HG02981 (cell line): ENCODE data around the gene PRM3.

Source experiments
- ATAC-seq: cut with Tn5 transposase; IDR thresholded peaks from one replicate; pipeline ENCODE4 v1.9.1; 2021; ENCODE audit warnings: mild to moderate bottlenecking, moderate library complexity; ENCODE audit not compliant: unreplicated experiment

The PRM3 gene, protein sequence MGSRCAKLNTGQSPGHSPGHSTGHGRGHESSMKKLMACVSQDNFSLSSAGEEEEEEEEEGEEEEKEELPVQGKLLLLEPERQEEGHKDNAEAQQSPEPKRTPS

DNA sequence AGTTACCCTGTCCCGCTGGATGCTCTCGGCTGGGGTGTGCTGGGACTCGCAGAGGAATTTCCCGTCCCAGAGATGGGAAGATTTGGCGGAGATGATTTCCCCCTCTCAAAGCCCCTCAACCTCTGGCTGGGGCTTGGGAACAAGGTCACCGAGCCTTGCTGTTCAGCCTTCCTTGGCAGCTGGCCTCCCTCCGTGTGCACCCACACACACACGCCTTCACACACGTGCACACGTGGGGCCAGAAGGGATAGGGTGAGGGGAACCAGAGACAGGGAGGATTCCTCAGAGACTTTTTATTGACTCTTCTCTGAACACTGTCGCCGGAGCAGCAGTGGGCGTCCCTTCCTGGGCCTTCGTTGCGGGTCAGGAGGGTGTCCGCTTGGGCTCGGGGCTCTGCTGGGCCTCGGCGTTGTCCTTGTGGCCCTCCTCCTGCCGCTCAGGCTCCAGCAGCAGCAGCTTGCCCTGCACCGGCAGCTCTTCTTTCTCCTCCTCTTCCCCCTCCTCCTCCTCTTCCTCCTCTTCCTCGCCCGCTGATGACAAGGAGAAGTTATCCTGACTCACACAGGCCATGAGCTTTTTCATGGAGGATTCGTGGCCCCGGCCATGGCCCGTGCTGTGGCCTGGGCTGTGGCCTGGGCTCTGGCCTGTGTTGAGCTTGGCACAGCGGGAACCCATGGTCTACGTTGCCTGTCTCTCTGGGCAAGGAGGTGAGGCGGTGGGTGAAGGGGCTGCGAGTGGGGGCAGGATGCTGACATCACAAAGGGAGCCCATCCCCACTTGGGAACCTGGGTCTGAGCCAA is at the start of gene PRM3:
Gene PRM3 (minus strand): TSS at position 709 of the 800 bp plus-strand sequence. CDS start 34 bp downstream, at position 675.
- ATAC-seq = no peak

DNA sequence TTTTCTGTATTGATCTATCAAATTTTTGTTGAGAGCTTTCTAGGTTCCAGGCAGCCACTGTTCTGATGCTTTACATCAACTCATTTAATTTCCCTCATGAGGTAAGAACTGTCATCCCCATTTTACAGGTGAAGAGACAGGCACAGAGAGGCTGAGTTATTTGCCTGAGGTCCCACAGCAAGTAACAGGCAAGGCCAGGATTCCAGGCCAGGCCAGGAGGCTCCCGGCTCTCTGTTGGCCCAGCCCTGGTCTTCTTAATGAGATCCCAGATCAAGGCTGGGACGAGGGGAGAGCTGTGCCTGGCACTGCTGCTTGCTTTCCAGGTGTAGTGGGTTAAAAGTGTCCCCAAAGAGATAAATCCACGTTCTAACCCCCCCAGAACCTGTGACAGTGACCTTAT is 49.4 kb upstream of the PRM3 start:
- ATAC-seq = no peak

DNA sequence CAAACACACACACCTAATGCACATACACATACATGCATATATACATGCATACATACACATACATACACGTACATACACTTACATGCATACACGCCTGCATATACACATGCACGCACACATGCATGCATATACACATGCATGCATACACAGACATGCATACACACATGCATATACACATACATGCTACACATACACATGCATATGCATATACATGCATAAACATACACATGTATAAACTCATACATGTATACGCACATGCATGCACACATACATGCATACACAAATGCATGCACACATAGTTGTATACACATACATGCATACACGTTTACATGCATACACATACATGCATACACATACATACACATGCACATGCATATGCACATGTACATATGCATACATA is 48.2 kb upstream of the PRM3 start:
- ATAC-seq = no peak

DNA sequence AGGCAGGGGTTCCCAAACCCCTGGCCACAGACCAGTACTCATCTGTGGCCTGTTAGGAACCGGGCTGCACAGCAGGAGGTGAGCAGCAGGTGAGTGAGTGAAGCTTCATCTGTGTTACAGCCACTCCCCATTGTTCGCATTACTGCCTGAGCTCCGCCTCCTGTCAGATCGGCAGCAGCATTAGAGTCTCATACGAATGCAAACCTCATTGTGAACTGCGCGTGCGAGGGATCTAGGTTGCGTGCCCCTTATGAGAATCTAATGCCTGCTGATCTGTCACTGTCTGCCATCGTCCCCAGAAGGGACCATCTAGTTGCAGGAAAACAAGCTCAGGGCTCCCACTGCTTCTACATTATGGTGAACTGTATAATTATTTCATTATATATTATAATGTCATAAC is 46.7 kb upstream of the PRM3 start:
- ATAC-seq = no peak

DNA sequence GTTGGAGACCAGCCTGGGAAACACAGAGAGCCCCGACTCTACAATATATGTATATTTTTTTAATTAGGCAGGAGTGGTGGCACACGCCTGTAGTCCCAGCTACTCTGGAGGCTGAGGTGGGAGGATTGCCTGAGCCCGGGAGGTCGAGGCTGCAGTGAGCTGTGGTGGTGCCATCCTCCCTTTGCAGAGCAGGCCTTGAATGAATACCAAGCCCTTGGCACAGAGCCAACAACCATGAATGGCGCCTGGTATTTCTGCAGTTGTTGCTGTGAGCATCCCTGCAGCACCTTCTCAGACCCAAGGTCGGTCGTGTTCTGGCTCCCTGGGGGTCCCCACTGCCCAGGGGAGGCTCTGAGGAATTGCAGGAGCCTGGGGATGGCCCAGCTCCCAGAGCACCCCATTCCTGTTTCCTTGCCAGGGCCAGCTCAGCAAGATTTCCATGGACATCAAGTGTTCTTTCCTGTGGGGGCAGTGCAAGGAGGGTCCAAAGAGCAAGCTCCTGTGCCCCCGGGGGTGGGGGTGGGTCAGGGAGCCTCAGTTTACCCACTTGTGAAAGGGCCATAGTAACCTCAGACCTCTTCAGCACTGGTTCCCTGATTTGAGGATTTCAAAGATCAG is 46.2 kb upstream of the PRM3 start:
- ATAC-seq = no peak

DNA sequence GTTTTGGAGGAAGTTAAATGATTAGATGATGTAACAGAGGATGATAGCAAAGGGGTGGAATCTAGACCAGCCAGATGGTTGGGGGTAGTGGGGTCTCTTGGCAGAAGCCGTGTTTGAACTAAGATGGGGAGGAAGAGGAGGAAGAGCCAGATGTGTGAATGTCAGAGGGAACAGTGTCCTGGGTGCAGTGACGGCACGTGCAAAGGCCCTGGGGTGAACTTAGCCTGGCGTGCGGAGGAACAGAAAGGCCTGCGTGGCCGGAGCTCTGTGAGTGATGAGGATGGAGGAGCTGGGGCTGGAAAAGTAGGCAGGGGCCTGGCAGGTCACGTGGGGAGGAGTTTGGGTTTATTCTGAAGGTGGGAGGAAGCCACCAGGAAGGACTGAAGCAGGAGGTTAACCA is 45.4 kb upstream of the PRM3 start:
- no peak for ATAC-seq

DNA sequence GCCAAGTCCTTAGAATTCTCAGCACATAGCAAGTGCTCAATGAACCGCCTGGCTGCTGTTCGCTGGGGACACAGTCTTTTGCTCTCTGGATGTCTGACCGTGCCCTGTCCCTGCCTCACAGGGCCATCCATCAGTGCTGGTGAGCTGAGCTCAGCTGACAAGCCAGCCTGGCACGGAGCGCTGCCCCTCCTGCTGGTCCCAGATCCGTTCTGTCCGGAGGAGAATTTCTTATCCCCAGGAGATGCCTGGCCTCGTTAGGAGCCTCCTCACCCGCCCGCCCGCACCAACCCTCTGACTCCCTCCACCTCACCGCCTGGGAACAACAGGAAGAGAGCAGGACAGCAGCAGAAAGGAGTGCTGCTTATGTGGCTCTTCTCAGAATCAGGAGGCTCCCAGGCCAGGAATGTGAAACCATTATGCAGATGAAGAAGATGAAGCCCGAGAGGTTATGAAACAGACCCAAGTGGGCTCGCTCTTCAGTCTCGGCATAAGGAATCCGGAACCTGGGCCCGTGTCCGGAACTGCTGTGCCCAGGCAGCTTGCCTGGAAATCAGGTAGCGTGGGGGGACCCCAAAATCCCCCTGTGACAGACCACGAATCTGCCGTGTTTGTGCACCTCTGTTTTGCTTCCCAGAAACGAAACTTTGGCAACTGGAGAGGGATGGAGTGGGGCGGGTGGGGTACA is 43.0 kb upstream of the PRM3 start:
- ATAC-seq = no peak

DNA sequence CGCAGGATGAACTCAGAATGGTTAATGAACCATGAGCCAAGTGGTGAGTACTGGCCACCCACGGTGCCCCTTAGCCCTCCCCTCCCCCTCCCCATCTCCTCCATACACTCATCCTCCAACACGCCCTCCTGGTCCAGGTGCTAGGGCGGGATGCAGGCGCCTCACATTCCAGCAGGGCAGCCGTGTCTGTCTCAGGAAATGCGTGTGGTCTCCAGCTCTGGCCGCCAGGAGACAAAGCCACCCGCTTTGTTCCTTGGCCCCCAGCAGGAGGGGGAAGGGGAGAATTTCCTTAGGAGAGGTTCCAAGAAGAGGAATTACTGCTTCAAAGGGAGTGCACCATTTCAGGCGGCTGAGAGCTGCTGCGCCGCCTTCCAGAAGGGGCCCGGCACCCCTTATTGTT is 42.1 kb upstream of the PRM3 start:
- no peak for ATAC-seq

DNA sequence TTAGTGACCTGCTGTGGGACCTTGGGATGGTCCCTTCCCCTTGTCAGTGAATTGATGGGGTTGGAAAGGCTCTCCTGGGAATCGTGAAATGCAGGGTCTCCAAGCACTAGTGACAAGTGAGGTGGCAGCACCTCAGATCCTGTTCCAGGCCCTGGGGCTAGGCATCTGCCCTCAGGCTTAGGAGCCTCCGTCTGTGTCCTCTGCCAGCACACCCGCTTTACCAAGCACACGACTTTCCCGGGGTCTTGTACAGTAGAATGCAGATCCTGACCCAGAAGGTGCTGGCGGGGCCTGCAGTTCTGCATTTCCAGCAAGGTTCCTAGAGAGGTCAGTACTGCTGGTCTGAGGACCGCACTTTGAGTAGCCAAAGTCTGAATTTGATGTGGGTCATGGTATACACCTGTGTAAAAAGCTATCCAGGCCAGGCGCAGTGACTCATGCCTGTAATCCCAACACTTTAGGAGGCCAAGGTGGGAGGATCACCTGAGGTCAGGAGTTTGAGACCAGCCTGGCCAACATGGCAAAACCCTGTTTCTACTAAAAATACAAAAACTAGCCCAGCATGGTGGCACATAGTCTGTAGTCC is 41.0 kb upstream of the PRM3 start:
- no peak for ATAC-seq

DNA sequence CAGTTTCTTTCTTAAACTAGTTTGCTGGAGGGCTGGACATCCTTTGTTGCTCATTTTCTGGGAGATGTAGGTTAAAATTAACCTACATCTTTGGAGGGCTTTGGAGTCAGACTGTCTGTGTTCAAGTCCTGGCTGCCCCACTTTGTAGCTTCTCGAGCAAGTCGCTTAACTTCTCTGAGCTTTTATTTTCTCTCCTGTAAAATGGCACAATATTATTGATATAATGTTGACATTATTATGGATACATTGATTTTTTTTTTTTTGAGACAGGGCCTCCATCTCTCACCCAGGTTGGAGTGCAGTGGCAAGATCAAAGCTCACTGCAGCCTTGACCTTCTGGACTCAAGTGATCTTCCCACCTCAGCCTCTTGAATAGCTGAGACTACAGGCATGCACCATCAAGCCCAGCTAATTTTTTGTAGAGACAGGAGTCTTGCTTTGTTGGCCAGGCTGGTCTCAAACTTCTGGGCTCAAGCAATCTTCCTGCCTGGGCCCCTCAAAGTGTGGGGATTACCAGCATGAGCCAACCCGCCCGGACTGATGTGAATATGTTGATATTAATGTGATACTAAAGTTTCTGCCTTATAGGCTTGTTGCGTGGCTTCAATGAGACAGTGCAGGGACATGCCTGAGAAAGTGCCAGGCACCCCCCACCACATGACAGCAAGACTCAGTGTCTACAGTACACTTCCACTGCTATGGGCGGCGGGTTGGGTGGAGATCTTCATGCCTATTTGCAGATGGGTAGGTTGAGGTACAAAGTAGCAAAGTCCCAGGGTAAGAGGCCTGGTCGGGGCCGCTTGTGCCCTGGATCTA is 40.3 kb upstream of the PRM3 start:
- no peak for ATAC-seq

DNA sequence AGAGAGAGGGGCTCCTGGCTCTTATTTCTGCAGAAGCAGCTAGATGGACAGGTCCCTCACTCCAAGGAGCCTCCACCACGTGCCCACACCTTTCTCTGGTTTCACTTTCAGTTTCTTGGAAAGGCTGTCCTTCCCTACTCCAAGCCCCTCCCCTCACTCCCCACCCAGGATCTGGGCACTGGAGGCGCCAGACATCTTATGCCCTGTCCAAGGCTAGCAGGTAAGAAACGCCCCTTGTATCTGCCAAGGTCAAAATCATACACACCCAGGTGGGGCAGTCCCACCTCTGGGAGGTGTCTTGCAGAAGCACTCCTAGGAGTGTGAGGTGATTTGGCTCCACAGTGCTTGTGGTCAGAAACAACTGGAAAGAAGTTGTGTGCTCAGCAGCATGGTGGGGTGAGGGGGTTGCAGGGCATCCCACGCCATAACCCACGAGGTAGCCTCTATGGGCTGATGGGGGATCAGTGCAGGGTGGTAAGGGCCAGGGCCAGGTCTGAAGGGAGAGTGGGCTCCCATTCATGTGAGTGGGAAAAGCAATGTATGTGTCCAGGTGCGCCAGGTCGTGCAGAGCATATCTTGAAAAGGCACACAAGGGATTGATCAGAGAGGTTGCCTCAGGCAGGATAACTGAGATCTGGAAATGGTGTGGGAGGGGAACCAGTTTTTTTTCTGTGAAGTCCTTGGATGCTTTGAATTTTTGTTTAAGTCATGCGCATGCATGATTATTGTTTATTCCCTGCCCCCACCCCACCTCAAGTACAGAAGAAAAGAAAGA is 39.5 kb upstream of the PRM3 start:
- ATAC-seq = no peak

DNA sequence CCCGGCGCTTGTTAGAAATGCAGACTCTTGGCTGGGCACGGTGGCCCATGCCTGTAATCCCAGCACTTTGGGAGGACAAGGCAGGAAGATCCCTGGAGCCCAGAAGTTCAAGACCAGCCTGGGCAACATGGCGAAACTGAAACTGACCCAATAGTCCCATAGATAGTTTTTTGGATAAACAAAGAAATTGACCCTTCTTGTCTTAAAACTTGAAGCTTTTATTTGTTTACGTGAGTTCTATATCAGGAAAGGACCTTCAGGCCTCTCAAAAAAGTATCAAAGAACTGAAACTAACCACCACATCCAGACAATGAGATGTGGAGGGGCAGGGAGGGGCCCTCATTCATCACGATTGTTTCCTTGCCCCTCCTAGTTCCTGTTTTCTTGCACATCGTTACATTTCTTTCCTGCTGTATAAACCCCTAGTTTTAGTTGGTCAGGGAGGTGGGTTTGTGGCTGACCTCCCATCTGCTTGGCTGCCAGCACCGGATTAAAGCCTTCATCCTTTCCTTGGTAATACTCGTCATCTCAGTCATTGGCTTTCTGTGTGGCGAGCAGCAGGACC is 37.6 kb upstream of the PRM3 start:
- peak; percentile 41 for ATAC-seq

DNA sequence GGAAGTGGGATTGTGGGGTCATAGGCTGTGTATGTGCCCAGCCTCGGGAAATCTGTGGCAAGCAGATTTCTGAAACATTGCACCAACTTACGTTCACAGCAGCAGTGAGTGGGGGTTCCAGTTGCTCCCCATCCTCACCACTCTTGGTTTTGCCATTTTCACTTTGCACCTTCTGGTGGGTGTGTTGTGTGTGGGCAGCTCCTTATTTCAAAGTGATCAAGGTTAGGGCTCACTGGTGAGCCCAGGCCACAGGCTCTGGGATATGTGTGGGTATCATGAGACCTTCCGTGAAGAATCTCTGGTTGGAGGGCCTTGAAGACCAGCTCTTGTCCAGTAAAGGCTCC is 37.2 kb upstream of the PRM3 start:
- no peak for ATAC-seq

DNA sequence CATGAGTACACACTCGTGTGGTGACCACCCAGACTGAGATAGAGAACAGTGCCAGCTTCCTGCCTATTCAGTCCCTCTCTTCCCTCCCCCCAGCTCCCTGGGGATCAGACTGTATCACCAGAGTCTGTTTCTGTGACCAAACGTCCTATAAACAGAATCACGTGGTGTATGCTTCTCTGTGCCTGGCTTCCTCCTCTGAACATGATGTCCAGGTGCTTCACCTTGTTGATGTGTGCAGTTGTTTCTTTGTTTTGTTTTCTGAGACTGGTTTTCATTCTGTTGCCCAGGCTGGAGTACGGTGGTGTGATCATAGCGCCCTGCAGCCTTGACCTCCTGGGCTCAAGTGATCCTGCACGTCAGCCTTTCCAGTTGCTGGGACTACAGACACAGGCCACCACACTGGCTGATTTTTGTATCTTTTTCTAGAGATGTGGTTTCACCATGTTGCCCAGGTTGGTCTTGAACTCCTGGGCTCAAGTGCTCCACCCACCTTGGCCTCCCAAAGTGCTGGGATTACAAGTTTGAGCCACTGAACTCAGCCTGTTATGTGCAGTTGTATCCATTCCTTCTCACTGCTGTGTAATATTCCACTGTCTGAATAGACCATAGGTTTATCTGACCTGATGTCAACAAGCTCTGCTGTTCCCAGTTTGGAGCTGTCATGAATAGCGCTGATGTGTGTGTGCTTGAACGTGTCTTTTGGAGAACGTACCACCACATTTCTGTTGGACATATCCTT is 36.6 kb upstream of the PRM3 start:
- ATAC-seq = peak; percentile 37

DNA sequence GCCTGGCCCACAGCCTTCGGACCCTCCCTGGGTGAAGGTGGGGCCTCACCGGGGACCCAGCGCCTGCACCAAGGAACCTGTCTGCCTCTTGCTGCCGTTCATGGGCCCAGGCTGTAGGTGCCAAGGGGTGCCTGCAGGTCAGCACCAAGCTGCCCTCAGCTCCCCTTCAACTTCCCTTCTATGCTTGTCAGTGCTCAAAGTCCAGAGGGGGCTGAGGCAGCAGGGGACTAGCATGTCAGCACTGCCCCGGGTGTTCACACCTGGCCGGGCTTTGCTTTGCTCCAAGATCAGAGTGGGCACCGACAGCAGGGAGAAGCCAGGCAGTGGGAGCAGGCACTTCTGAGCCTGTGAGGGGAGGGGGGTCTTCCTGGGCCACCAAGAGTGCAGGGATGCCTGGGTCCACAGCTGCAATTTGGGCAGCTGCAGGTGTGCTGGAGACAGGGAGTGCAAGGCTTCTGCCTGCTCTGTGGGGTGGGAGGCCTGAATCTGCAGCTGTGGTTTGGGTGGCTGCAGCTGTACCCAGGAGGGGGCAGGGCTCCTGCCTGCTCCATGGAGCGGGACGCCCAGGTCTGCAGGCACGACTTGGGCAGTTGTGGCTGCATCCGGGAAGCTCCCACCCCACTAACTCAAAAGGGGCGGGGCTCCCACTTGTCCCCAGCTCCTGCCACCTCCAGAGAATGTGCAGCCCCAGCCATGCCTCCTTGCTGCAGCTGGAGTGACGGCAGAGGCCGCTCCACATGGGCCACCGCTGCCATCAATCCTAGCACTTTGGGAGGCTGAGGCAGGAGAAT is 35.3 kb upstream of the PRM3 start:
- no peak for ATAC-seq

DNA sequence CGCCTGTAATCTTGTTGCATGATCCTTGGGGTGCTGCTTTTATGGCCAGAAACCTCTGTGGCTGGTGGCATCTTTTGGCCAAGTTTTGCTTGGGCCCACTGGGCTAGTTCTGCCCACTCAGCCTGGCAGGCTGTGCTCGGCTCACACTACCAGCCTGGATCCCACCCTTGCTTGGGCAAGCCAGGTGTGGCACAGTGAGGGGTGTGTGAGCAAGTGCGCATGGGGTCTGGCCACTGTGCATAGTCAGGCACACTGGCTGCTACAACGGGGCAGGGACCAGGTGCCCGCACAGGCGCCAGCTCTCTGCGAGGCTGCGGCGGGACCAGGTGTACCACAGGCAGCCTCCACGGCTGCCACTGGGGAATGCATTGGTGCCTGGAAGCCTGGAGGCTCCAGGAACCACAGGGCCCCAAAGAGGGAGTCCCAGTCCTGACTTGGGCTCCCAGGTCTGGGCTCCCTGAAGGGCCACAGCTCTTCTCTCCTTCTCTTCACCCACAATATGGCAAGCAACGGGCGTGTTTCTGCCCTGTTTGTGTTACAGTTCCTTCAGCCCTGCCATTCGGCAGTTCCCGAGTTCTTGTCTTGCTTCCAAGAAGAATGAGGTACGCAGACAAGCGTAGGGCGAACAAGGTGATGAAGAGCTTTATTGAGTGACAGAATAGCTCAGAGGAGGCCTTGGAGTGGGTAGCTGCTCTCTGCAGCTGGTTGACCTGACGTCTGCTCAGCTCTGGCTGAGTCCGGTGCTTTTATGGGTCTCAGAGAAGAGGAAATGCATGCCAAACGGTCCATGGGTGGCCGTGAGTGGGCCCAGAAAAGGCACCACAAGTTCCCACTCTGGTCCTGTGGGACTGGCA is 34.4 kb upstream of the PRM3 start:
- ATAC-seq = no peak

DNA sequence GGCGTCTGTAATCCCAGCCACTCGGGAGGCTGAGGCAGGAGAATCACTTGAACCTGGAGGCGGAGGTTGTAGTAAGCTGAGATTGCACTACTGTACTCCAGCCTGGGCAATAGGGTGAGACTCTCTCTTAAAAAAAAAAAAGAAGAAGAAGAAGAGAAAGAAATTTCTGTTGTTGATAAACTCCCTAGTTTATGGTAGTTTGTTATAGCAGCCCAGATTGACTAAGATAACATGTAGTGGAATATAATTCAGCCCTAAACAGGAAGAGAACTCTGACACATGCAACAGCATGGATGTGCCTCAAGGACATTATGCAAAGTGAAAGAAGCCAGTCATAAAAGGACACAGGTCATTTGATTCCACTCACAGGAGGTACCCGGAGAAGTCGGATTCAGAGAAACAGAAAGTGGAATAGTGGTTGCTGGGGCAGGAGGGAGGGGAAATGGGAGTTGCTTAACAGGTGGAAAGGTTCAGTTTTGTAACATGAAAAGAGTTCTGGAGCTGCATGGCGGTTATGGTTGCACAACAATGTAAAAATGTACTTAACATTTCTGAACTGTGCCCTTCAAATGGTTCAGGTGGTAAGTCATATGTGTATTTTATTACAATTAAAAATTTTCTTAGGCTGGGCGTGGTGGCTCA is 33.7 kb upstream of the PRM3 start:
- ATAC-seq = no peak
